Breast epithelium (tissue), 3 donors: ENCODE measurements around the gene SLC39A11.

ENCODE experiments used
- POLR2AphosphoS5 ChIP-seq, 3 donors: sonication (generic); formaldehyde crosslinking; IDR thresholded peaks; one replicate each; pipeline ENCODE4 v1.6.1; 2017; ENCODE audit warnings: antibody characterized with exemption in 3 of 3
- TF ChIP-seq, protein P1 (sequence below), 3 donors: fragments of 450-650 bp; IDR thresholded peaks; one replicate each; pipeline ENCODE4 v1.5.1; 2016 to 2017; ENCODE audit warnings: antibody characterized with exemption in 3 of 3, mild to moderate bottlenecking in 3 of 3, moderate library complexity in 3 of 3

DNA sequence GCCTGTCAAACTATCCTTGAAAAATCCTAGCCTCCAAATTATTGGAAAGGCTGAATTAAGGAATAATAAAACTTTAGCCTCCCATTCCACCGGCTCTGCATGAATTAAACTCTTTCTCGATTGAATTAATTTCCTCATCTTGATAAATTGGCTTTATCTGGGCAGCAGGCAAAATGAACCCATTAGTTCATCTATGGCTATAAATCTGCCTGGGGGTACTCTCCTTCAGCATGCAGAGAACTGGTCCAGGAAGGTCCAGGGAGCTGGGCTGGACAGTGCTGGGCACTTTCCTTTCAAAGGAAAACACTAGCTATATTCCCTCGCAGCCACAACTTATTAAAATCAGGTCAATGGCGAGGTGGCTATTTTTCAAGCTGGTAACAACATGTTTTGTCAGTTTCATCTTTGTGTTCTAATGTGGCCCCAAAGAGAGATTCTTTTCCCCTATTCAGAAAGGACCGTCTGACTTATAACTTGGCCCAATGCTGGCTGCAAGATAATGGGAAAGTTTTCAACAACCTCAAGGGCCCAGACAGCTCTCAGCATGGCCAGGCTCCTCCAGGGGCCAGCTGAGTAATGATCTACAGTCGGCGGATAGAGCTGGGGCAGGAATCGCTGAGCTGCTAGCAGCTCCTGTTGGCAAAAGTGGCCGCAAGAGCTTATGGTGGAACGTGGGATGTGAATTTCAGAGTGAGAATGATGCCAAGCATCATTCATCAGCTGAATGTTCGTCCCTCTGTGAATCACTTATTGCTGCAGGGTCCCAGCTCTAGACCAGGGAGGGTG, 326.9 kb downstream of the SLC39A11 start:
- TF ChIP-seq, protein P1, sequence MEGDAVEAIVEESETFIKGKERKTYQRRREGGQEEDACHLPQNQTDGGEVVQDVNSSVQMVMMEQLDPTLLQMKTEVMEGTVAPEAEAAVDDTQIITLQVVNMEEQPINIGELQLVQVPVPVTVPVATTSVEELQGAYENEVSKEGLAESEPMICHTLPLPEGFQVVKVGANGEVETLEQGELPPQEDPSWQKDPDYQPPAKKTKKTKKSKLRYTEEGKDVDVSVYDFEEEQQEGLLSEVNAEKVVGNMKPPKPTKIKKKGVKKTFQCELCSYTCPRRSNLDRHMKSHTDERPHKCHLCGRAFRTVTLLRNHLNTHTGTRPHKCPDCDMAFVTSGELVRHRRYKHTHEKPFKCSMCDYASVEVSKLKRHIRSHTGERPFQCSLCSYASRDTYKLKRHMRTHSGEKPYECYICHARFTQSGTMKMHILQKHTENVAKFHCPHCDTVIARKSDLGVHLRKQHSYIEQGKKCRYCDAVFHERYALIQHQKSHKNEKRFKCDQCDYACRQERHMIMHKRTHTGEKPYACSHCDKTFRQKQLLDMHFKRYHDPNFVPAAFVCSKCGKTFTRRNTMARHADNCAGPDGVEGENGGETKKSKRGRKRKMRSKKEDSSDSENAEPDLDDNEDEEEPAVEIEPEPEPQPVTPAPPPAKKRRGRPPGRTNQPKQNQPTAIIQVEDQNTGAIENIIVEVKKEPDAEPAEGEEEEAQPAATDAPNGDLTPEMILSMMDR (IDR thresholded peaks at IDR 0.05), result no peak
- no peak for TF ChIP-seq POLR2AphosphoS5 (IDR thresholded peaks at IDR 0.05)
